Mesenchymal stem cell (in vitro differentiated cells and primary cell): ENCODE data around the gene TAF4.

Experiments used
- DNase-seq: peaks from one replicate; pipeline ENCODE4 v3.0.0-alpha.2; 2013
- H2AFZ ChIP-seq: one replicate; pipeline ENCODE4 v1.6.1; 2013; ENCODE audit warnings: low read depth, mild to moderate bottlenecking, control low read depth, inconsistent platforms, low read length, moderate library complexity
- H2AK5ac ChIP-seq: 2 replicates; pipeline ENCODE4 v1.6.1; 2013; ENCODE audit warnings: low read length, moderate library complexity, mild to moderate bottlenecking, inconsistent platforms; ENCODE audit not compliant: severe bottlenecking
- H2BK120ac ChIP-seq: one replicate; pipeline ENCODE4 v1.6.1; 2013; ENCODE audit warnings: low read depth, mild to moderate bottlenecking, inconsistent platforms, low read length, moderate library complexity
- H2BK12ac ChIP-seq, 2 experiments: one replicate each; pipeline ENCODE4 v1.6.1; 2013; ENCODE audit warnings: inconsistent platforms in 2 of 2, low read length in 2 of 2, mild to moderate bottlenecking in 2 of 2, moderate library complexity in 2 of 2, control low read depth in 1 of 2
- H2BK15ac ChIP-seq: one replicate; pipeline ENCODE4 v1.6.1; 2013; ENCODE audit warnings: mild to moderate bottlenecking, low read depth, inconsistent platforms; ENCODE audit not compliant: poor library complexity, severe bottlenecking
- H2BK5ac ChIP-seq: 2 replicates; pipeline ENCODE4 v1.6.1; 2013; ENCODE audit warnings: low read depth, mild to moderate bottlenecking, low read length, control low read depth, inconsistent platforms; ENCODE audit not compliant: poor library complexity, severe bottlenecking
- H3K14ac ChIP-seq, 2 experiments: one replicate each; pipeline ENCODE4 v1.6.1; 2013; ENCODE audit warnings: inconsistent platforms in 2 of 2, low read length in 2 of 2, control low read depth in 1 of 2, mild to moderate bottlenecking in 1 of 2, moderate library complexity in 1 of 2
- H3K18ac ChIP-seq, 2 experiments: one replicate each; pipeline ENCODE4 v1.6.1; 2013; ENCODE audit warnings: inconsistent platforms in 2 of 2, low read length in 2 of 2, control low read depth in 1 of 2, low read depth in 1 of 2, mild to moderate bottlenecking in 1 of 2
- H3K23ac ChIP-seq, 2 experiments: one replicate each; pipeline ENCODE4 v1.6.1; 2013; ENCODE audit warnings: inconsistent platforms in 2 of 2, low read length in 2 of 2, mild to moderate bottlenecking in 2 of 2, moderate library complexity in 2 of 2, control low read depth in 1 of 2
- H3K27ac ChIP-seq: 2 replicates; pipeline ENCODE4 v1.5.1; 2013; ENCODE audit warnings: mild to moderate bottlenecking, moderate library complexity, low read length, control low read depth, inconsistent platforms; ENCODE audit not compliant: poor library complexity, severe bottlenecking
- H3K27me3 ChIP-seq, 2 experiments: 2 replicates each; pipeline versions ENCODE4 v1.6.1 to v1.7.0; 2013; ENCODE audit warnings: low read length in 2 of 2, mild to moderate bottlenecking in 2 of 2, moderate library complexity in 2 of 2, control low read depth in 1 of 2, inconsistent platforms in 1 of 2; ENCODE audit not compliant: control insufficient read depth in 1 of 2, insufficient read depth in 1 of 2
- H3K36me3 ChIP-seq, 2 experiments: 2 replicates each; pipeline versions ENCODE4 v1.6.1 to v1.7.0; 2013; ENCODE audit warnings: low read length in 2 of 2, control low read depth in 1 of 2, inconsistent platforms in 1 of 2, low read depth in 1 of 2, mild to moderate bottlenecking in 1 of 2; ENCODE audit not compliant: insufficient read depth in 2 of 2, control insufficient read depth in 1 of 2
- H3K4ac ChIP-seq, 2 experiments: one replicate each; pipeline ENCODE4 v1.6.1; 2013; ENCODE audit warnings: inconsistent platforms in 2 of 2, low read length in 2 of 2, mild to moderate bottlenecking in 2 of 2, moderate library complexity in 2 of 2, control low read depth in 1 of 2, low read depth in 1 of 2
- H3K4me1 ChIP-seq: 2 replicates; pipeline ENCODE4 v1.6.1; 2013; ENCODE audit warnings: low read depth, low read length, control low read depth; ENCODE audit not compliant: control insufficient read depth, insufficient read depth
- H3K4me2 ChIP-seq: 2 replicates; pipeline ENCODE4 v1.6.1; 2013; ENCODE audit warnings: low read length, mild to moderate bottlenecking, inconsistent platforms; ENCODE audit not compliant: poor library complexity, severe bottlenecking
- H3K4me3 ChIP-seq, 2 experiments: 2 replicates each; pipeline versions ENCODE4 v1.5.1 to v1.7.0; 2013; ENCODE audit warnings: low read length in 2 of 2, mild to moderate bottlenecking in 2 of 2, control low read depth in 1 of 2, low read depth in 1 of 2; ENCODE audit not compliant: insufficient read depth in 1 of 2
- H3K79me1 ChIP-seq: replicated peaks from 2 replicates; pipeline ENCODE4 v1.6.1; 2013; ENCODE audit warnings: mild to moderate bottlenecking, control low read depth, low read length, inconsistent platforms; ENCODE audit not compliant: poor library complexity, severe bottlenecking
- H3K9ac ChIP-seq: 2 replicates; pipeline ENCODE4 v1.7.0; 2013; ENCODE audit warnings: mild to moderate bottlenecking, low read length, moderate library complexity
- H3K9me3 ChIP-seq: 2 replicates; pipeline ENCODE4 v1.7.0; 2013; ENCODE audit warnings: mild to moderate bottlenecking, low read length; ENCODE audit not compliant: control insufficient read depth
- H4K8ac ChIP-seq: one replicate; pipeline ENCODE4 v1.6.1; 2013; ENCODE audit warnings: inconsistent platforms, mild to moderate bottlenecking, low read length, moderate library complexity
- H4K91ac ChIP-seq: one replicate; pipeline ENCODE4 v1.6.1; 2013; ENCODE audit warnings: mild to moderate bottlenecking, low read length, inconsistent platforms
- WGBS: methylation state at CpG from one replicate; pipeline ENCODE4 v1.1.7; 2013; ENCODE audit warnings: mixed read lengths; 5-methylcytosine and 5-hydroxymethylcytosine counted together

TAF4 gene

GRCh38 chr20:61979701-61980635, 85.7 kb downstream of the TAF4 start:
- Histone ChIP-seq H2BK15ac (no peak overlapping the region), H3K36me3 (peaks cover 16 to 55% of the 10 kb centered on the region in 2 experiments), H2BK12ac (no peak overlapping the region), H3K27ac (no peak overlapping the region), H3K23ac (no peak overlapping the region), H4K8ac (no peak overlapping the region), H3K27me3 (no peaks in the 10 kb centered on the region), H3K4me1 (peaks cover 2% of the 10 kb centered on the region), H2AK5ac (no peak overlapping the region), H3K14ac (no peak overlapping the region), H2BK120ac (no peak overlapping the region), H3K4ac (no peak overlapping the region), H4K91ac (peak overlapping the region; percentile 39), H3K4me3 (no peak overlapping the region), H3K18ac (no peak overlapping the region), H2AFZ (no peak overlapping the region), H3K79me1 (peaks cover 35% of the 10 kb centered on the region), H2BK5ac (no peak overlapping the region), H3K4me2 (no peak overlapping the region), H3K9ac (no peak overlapping the region), H3K9me3 (no peaks in the 10 kb centered on the region)
- DNase-seq, result no peak
- WGBS, result 97% methylated on average over 65 of the region's 65 CpGs

- Histone ChIP-seq H3K27me3 (no peaks in the 10 kb centered on the region), H3K79me1 (peaks cover 37% of the 10 kb centered on the region), H2AFZ (no peak overlapping the region), H3K9me3 (no peaks in the 10 kb centered on the region), H2BK15ac (no peak overlapping the region), H2BK5ac (no peak overlapping the region), H3K4ac (no peak overlapping the region), H3K4me3 (no peak overlapping the region), H3K9ac (no peak overlapping the region), H2BK12ac (no peak overlapping the region), H3K14ac (no peak overlapping the region), H4K91ac (no peak overlapping the region), H3K18ac (no peak overlapping the region), H2AK5ac (no peak overlapping the region), H3K27ac (no peak overlapping the region), H4K8ac (no peak overlapping the region), H3K36me3 (peaks cover 17 to 53% of the 10 kb centered on the region in 2 experiments), H3K4me2 (no peak overlapping the region), H3K4me1 (peaks cover 2% of the 10 kb centered on the region), H2BK120ac (no peak overlapping the region), H3K23ac (no peak overlapping the region)
- DNase-seq, result no peak
- WGBS, result 100% methylated on average over 9 of the region's 12 CpGs
Measured at GRCh38 chr20:61979090-61979489, 86.6 kb downstream of the TAF4 start.

GRCh38 chr20:61978491-61978890, 87.2 kb downstream of the TAF4 start:
- H3K4me1 ChIP-seq, result peaks cover 2% of the 10 kb centered on the region
- peaks cover 18 to 55% of the 10 kb centered on the region in 2 experiments for H3K36me3 ChIP-seq
- no peak overlapping the region for H3K4ac ChIP-seq
- H3K18ac ChIP-seq, result no peak overlapping the region
- no peak overlapping the region for H2BK12ac ChIP-seq
- no peak overlapping the region for H3K4me3 ChIP-seq
- no peaks in the 10 kb centered on the region for H3K27me3 ChIP-seq
- no peak overlapping the region for H2BK120ac ChIP-seq
- H3K14ac ChIP-seq, result no peak overlapping the region
- no peak overlapping the region for H2BK5ac ChIP-seq
- no peak overlapping the region for H4K8ac ChIP-seq
- H2AK5ac ChIP-seq, result no peak overlapping the region
- no peak overlapping the region for H3K9ac ChIP-seq
- no peaks in the 10 kb centered on the region for H3K9me3 ChIP-seq
- no peak overlapping the region for H3K27ac ChIP-seq
- no peak for DNase-seq
- no peak overlapping the region for H3K4me2 ChIP-seq
- H3K79me1 ChIP-seq, result peaks cover 33% of the 10 kb centered on the region
- H4K91ac ChIP-seq, result no peak overlapping the region
- WGBS, result 97% methylated on average over 18 of the region's 20 CpGs
- no peak overlapping the region for H2AFZ ChIP-seq
- H2BK15ac ChIP-seq, result peak overlapping the region; percentile 5
- H3K23ac ChIP-seq, result no peak overlapping the region

GRCh38 chr20:61977419-61977786, 88.3 kb downstream of the TAF4 start:
- Histone ChIP-seq H2BK120ac (no peak overlapping the region), H3K4ac (no peak overlapping the region), H3K27ac (no peak overlapping the region), H2AK5ac (no peak overlapping the region), H3K4me3 (no peak overlapping the region), H2AFZ (no peak overlapping the region), H4K8ac (no peak overlapping the region), H2BK15ac (no peak overlapping the region), H3K9me3 (no peaks in the 10 kb centered on the region), H2BK12ac (no peak overlapping the region), H4K91ac (no peak overlapping the region), H3K23ac (no peak overlapping the region), H3K18ac (no peak overlapping the region), H3K4me1 (peaks cover 2% of the 10 kb centered on the region), H3K9ac (no peak overlapping the region), H2BK5ac (no peak overlapping the region), H3K79me1 (peaks cover 28% of the 10 kb centered on the region), H3K14ac (no peak overlapping the region), H3K4me2 (no peak overlapping the region), H3K27me3 (no peaks in the 10 kb centered on the region), H3K36me3 (peaks cover 29 to 59% of the 10 kb centered on the region in 2 experiments)
- WGBS, result 92% methylated on average over 9 of the region's 10 CpGs
- no peak for DNase-seq
